Pancreas (tissue), 10 donors: ENCODE measurements around the gene CPNE2. TPM values are rescaled to one million over a fixed set of nuclear protein-coding genes. Genes with fewer than 3 reads are reported as not detected.
A peak's percentile ranks its signal among the peaks of the same experiment; 100 is the strongest.

ENCODE experiments used
- ATAC-seq, 4 donors: fragments of 200-7000 bp; cut with Tn5 transposase; one replicate each; pipeline versions ENCODE4 v1.8.0 to v1.9.1; 2020; ENCODE audit warnings: mild to moderate bottlenecking in 4 of 4, moderate library complexity in 4 of 4
- DNase-seq, 6 donors: peaks; one replicate each; pipeline ENCODE4 v3.0.0-alpha.2; 2020
- FAIRE-seq: peaks from 2 replicates; lab custom pipeline; 2012; peaks lifted over from hg19 to GRCh38; lab: Jason Lieb, UNC
- H3K27ac ChIP-seq, 4 donors: fragments of 200-600 bp; sonication (generic); 1 replicate in 3 of 4; 2 replicates in 1 of 4; pipeline versions ENCODE4 v1.5.0 to v1.8.0; 2020
- H3K27me3 ChIP-seq, 4 donors: fragments of 200-600 bp; one replicate each; pipeline ENCODE4 v1.8.0; 2021
- H3K36me3 ChIP-seq, 3 donors: fragments of 200-600 bp; sonication (generic) in 1 of 3; one replicate each; pipeline versions ENCODE4 v1.5.0 to v1.8.0; 2020 to 2021
- H3K4me1 ChIP-seq, 3 donors: fragments of 200-600 bp; one replicate each; pipeline ENCODE4 v1.8.0; 2021
- H3K4me3 ChIP-seq, 4 donors: fragments of 200-600 bp; sonication (generic) in 2 of 4; one replicate each; pipeline versions ENCODE4 v1.5.0 to v1.8.0; 2020 to 2021
- H3K9me3 ChIP-seq, 4 donors: fragments of 200-600 bp; one replicate each; pipeline ENCODE4 v1.8.0; 2021
- WGBS, 2 donors: extraction: QIAGEN DNeasy Blood & Tissue Kit; methylation state at CpG; one replicate each; pipeline ENCODE4 v1.1.7; 2013; 5-methylcytosine and 5-hydroxymethylcytosine counted together
- intact Hi-C, 3 donors: fragments of 100-400 bp; cut with DNase I; formaldehyde crosslinking; loops; one replicate each; pipeline versions ENCODE4 v1.11.1 to v1.14.2; 2022
- polyA plus RNA-seq, 2 donors: library from polyadenylated mRNA; stranded (reverse); fragments of 200-250 nt; gene quantifications; one replicate each; pipeline ENCODE4 v1.2.3, GENCODE V29; 2013
- total RNA-seq, 6 donors: library from RNA; stranded (reverse); fragmentation: NEBNext Ultra II Directional in 4 of 6; extraction: Animal tissue kit (Norgen Biotek cat#: 25700) in 4 of 6; gene quantifications; one replicate each; pipeline versions ENCODE4 v1.2.1 to v1.2.4, GENCODE V29; 2021 to 2023
- TF ChIP-seq, protein P1 (sequence below), 4 donors: fragments of 200-600 bp; sonication (generic) in 3 of 4; IDR thresholded peaks; one replicate each; pipeline versions ENCODE4 v1.5.0 to v1.8.0; 2021; ENCODE audit warnings: antibody characterized with exemption in 4 of 4
- donor health status: healthy with polysubstance abuse.
- donor health status: DM: no; HTN: no; CAD: no; lungs with moderate emphysema.
- donor health status: DM: no; HTN: no; CAD: no.
- donor health status: control.
- donor health status: control.
- donor health status: Bipolar disorder and iron deficiency.
- donor health status: DM: yes; HTN: yes; CAD: no.
- donor health status: DM: no; HTN: no; CAD: no.
- donor health status: DM: no; HTN: no; CAD: no.
- donor health status: DM: yes; HTN: yes; CAD: no.

The CPNE2 gene
- total and polyA plus RNA-seq, 8 donors, result 3.2 to 17.1 (median 5.6) TPM

DNA sequence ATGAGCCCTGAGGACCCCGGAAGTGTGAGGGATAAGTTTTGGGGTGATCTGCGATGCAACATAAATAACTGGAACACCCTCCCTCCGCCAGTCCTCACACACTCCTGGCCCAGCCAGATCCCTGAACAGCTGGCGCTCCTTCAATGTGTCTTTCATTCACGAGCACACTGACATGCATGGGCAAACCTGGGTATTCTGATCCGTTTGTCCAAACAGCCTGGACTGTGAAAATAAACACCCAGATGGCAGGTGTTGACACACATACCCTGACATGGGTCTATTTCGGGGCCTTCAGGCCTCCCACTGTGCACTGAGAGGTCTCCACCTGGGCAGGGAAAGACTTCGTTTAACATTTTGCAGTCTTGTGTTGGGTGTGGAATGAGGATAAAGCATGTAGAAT is 3.0 kb upstream of the CPNE2 start:
- ATAC-seq (no peak), FAIRE-seq (no peak), DNase-seq (no peak)
- TF ChIP-seq, protein P1, sequence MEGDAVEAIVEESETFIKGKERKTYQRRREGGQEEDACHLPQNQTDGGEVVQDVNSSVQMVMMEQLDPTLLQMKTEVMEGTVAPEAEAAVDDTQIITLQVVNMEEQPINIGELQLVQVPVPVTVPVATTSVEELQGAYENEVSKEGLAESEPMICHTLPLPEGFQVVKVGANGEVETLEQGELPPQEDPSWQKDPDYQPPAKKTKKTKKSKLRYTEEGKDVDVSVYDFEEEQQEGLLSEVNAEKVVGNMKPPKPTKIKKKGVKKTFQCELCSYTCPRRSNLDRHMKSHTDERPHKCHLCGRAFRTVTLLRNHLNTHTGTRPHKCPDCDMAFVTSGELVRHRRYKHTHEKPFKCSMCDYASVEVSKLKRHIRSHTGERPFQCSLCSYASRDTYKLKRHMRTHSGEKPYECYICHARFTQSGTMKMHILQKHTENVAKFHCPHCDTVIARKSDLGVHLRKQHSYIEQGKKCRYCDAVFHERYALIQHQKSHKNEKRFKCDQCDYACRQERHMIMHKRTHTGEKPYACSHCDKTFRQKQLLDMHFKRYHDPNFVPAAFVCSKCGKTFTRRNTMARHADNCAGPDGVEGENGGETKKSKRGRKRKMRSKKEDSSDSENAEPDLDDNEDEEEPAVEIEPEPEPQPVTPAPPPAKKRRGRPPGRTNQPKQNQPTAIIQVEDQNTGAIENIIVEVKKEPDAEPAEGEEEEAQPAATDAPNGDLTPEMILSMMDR (IDR thresholded peaks at IDR 0.05), result no peak
- peaks cover 0 to 8% (median 0%) of the 10 kb centered on the region in 3 donors for H3K4me1 ChIP-seq
- no peaks in the 10 kb centered on the region for H3K36me3 ChIP-seq
- H3K4me3 ChIP-seq, result no peak overlapping the region
- WGBS, 2 donors, result 72 to 75% methylated on average over 8 of the region's 8 CpGs
- intact Hi-C loops, result loop anchor here in 1 of 3 donors (10.0 kb wide), 1 partner anchor 205 kb away; no protein-coding TSS in a partner anchor
- H3K27me3 ChIP-seq, result no peaks in the 10 kb centered on the region
- no peaks in the 10 kb centered on the region for H3K9me3 ChIP-seq
- no peak overlapping the region for H3K27ac ChIP-seq

DNA sequence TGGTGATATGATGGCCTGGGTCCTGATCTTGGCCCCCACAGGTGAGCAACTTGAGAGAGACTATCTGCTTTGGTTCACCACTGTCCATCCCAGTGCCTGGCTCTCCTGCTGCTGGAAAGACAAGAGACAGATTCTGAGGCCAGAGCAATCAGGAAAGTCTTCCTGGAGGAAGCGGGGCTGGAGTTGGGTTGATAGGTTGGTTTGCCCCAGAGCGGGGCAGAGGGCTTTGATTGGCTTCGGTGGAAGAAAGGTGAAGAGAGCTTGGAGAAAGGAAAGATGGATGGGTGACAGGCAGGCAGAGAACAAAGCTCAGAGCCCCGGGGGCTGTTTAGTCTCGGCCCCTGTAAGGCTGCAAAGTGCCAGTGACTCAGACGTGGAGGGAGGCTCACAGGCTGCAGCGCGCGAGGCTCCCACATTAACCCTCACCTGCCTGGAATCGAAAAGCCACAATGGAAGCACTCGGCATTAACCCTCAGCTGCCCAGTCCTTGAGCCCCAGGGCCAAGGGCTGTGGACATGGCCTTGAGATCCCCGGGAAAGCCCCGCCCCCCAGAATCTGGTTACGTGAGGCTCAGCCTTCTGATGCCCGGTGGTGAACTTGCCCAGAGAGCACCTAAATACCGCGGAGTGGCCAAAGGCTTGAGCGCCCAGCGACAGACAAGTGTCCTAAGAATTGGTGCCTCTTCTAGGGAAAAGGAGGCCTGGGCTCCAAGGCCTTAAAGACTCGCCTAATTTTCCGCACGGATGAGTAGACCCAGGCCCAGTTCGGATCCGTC is 996 bp upstream of the CPNE2 start:
- H3K27ac ChIP-seq, result peak overlapping the region in 2 of 4 donors; percentile 36 to 65
- DNase-seq (peak in 5 of 6 donors; percentile 27 to 63 (median 55)), ATAC-seq (peak in 3 of 4 donors; percentile 18 to 33 (median 24)), FAIRE-seq (no peak)
- TF ChIP-seq, protein P1 (IDR thresholded peaks at IDR 0.05), result no peak
- no peaks in the 10 kb centered on the region for H3K9me3 ChIP-seq
- intact Hi-C loops, result loop anchor here in 1 of 3 donors (10.0 kb wide), 1 partner anchor 333 kb away; no protein-coding TSS in a partner anchor
- peaks cover 0 to 8% (median 0%) of the 10 kb centered on the region in 3 donors for H3K4me1 ChIP-seq
- peak overlapping the region; percentile 44 to 89 (median 69) for H3K4me3 ChIP-seq
- 21 to 24% methylated on average over 24 of the region's 24 CpGs for WGBS, 2 donors
- H3K36me3 ChIP-seq, result no peaks in the 10 kb centered on the region
- no peaks in the 10 kb centered on the region for H3K27me3 ChIP-seq

DNA sequence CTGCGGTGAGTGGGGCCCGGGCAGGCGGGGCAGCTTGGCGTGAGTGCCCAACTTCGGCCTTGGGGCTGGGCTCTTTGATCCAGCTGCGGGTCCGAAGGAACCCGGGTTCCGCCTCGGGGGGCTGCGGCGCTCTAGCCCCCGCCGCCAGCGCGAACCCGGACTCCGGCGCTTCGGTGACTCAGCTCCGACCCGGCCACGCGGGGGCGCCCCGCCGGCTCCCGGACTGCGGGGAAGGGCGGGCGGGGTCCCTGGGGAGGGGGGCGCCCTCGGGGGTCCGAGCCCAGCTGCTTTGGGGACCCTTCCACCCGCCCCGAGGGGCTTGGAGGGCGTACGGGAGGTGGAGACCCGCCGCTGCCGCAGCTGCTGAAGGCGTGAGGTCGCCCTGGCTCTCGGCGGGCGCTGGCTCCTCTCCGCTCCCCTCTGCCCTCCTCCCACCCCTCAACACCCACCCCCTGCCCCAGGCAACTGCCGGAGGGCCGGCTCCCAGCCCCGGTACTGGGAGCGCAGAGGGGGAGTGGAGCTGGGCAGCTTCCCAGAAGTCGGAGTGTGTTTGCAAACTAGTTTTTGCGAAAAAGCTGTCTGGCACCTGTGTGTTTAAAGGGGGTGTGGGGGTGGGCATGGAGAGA is 516 bp downstream of the CPNE2 start:
- no peaks in the 10 kb centered on the region for H3K36me3 ChIP-seq
- no peak for FAIRE-seq
- H3K27me3 ChIP-seq, result no peaks in the 10 kb centered on the region
- H3K4me1 ChIP-seq, result peaks cover 0 to 8% (median 0%) of the 10 kb centered on the region in 3 donors
- no peaks in the 10 kb centered on the region for H3K9me3 ChIP-seq
- intact Hi-C loops, result loop anchor here in 1 of 3 donors (10.0 kb wide), 1 partner anchor 332 kb away; no protein-coding TSS in a partner anchor
- DNase-seq, result peak in 5 of 6 donors; percentile 39 to 86 (median 47)
- H3K4me3 ChIP-seq, result peak overlapping the region; percentile 57 to 89 (median 79)
- peak; percentile 46 to 74 (median 72) for ATAC-seq
- H3K27ac ChIP-seq, result peak overlapping the region in 2 of 4 donors; percentile 23 to 33
- TF ChIP-seq, protein P1 (IDR thresholded peaks at IDR 0.05), result peak; percentile 21 to 54 (median 42)
- 0 to 1% methylated on average over 31 to 53 of the region's 53 CpGs for WGBS, 2 donors

DNA sequence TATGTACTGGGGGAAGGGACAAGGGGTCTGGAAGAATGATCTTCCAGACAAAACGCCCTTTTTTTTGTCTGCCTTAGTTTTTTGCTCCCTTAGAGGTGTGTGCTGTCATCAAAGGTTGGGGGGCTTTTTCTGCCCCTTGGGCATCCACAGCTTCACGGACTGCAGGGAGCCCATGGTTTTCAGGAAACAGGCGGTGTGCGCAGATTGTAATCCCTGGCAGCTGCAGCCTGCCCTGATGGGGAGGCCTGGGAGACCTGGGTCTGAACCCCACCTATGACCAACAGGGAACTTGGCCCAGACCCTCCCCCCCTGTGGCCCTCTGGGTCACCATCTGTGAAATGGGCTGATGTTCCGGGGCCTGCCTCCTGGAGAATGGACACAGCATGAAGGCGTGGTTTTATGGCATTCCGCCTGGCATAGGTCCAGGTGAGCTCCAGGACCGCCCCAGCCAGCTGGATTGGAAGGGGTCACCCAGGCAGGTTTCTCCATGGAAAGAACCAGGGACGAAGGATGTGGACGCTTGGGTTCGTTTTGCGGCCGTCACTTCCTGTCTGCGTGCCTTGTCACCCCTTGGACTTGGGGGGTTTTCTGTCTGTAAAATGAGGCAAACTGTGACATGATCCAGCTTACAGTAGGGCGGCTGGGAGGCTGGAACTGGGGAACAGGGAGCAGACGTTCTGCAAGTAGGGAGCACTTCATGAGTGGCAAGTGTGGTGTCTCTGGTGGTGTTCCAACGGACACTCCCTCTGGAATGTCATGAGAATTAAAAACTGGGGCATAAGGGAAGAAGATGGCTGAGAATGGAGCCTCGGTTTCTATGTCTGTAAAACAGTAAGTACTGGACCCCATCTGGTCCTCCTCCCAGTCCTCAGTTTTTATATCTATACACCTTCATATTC is 1.5 kb downstream of the CPNE2 start:
- Histone ChIP-seq H3K4me1 (peaks cover 0 to 8% (median 0%) of the 10 kb centered on the region in 3 donors), H3K9me3 (no peaks in the 10 kb centered on the region), H3K27me3 (no peaks in the 10 kb centered on the region), H3K27ac (no peak overlapping the region), H3K4me3 (peak overlapping the region in 2 of 4 donors; percentile 81 to 89), H3K36me3 (no peaks in the 10 kb centered on the region)
- 71 to 79% methylated on average over 18 of the region's 18 CpGs for WGBS, 2 donors
- no peak for ATAC-seq
- no peak for FAIRE-seq
- TF ChIP-seq, protein P1 (IDR thresholded peaks at IDR 0.05), result no peak
- intact Hi-C loops, result loop anchor here in 1 of 3 donors (10.0 kb wide), 1 partner anchor 331 kb away; no protein-coding TSS in a partner anchor
- DNase-seq, result peak in 1 of 6 donors; percentile 47
